H9 (cell line): Measurements from ENCODE around the gene ARHGEF38. TPM values are rescaled to one million over a fixed set of nuclear protein-coding genes. Genes with fewer than 3 reads are reported as not detected.

Source experiments
- DNase-seq: peaks from one replicate; pipeline ENCODE4 v3.0.0-alpha.2; 2017
- H2AFZ ChIP-seq: one replicate; pipeline ENCODE4 v1.6.1; 2013; ENCODE audit warnings: mild to moderate bottlenecking, low read length, control low read depth, moderate library complexity
- H2AK5ac ChIP-seq: 2 replicates; pipeline ENCODE4 v1.6.1; 2013; ENCODE audit warnings: low read length, control low read depth, mixed read lengths; ENCODE audit not compliant: insufficient read length
- H2BK120ac ChIP-seq: one replicate; pipeline ENCODE4 v1.6.1; 2013; ENCODE audit warnings: low read depth, mild to moderate bottlenecking, low read length, control low read depth, inconsistent platforms; ENCODE audit not compliant: poor library complexity, severe bottlenecking
- H2BK12ac ChIP-seq: 2 replicates; pipeline ENCODE4 v1.6.1; 2013; ENCODE audit warnings: low read length, control low read depth, mixed read lengths, low read depth; ENCODE audit not compliant: insufficient read length
- H2BK15ac ChIP-seq: 2 replicates; pipeline ENCODE4 v1.6.1; 2013; ENCODE audit warnings: low read depth, low read length, control low read depth
- H2BK20ac ChIP-seq: one replicate; pipeline ENCODE4 v1.6.1; 2013; ENCODE audit warnings: low read depth, mild to moderate bottlenecking, low read length, control low read depth, inconsistent platforms; ENCODE audit not compliant: poor library complexity, severe bottlenecking
- H2BK5ac ChIP-seq: 2 replicates; pipeline ENCODE4 v1.6.1; 2013; ENCODE audit warnings: low read length, control low read depth, mixed read lengths; ENCODE audit not compliant: insufficient read length
- H3K14ac ChIP-seq: 2 replicates; pipeline ENCODE4 v1.6.1; 2013; ENCODE audit warnings: low read length, control low read depth; ENCODE audit not compliant: insufficient read depth
- H3K18ac ChIP-seq: 2 replicates; pipeline ENCODE4 v1.6.1; 2013; ENCODE audit warnings: low read depth, mild to moderate bottlenecking, mixed read lengths, low read length, control low read depth; ENCODE audit not compliant: insufficient read length
- H3K23ac ChIP-seq: 2 replicates; pipeline ENCODE4 v1.6.1; 2013; ENCODE audit warnings: low read length, control low read depth, mixed read lengths, low read depth; ENCODE audit not compliant: insufficient read length
- H3K23me2 ChIP-seq: 2 replicates; pipeline ENCODE4 v1.6.1; 2013; ENCODE audit warnings: low read depth, mild to moderate bottlenecking, mixed read lengths, low read length, control low read depth; ENCODE audit not compliant: insufficient read length, poor library complexity, severe bottlenecking
- H3K27ac ChIP-seq: 2 replicates; pipeline ENCODE4 v1.5.1; 2013; ENCODE audit warnings: low read length, control low read depth, mixed read lengths, low read depth; ENCODE audit not compliant: insufficient read length
- H3K27me3 ChIP-seq: 2 replicates; pipeline ENCODE4 v1.6.1; 2013; ENCODE audit warnings: low read length, control low read depth, inconsistent platforms; ENCODE audit not compliant: insufficient read depth
- H3K4ac ChIP-seq: 2 replicates; pipeline ENCODE4 v1.6.1; 2013; ENCODE audit warnings: low read depth, mild to moderate bottlenecking, control low read depth, inconsistent platforms, low read length, moderate library complexity
- H3K4me1 ChIP-seq: 2 replicates; pipeline ENCODE4 v1.6.1; 2013; ENCODE audit warnings: low read length, control low read depth, inconsistent platforms; ENCODE audit not compliant: insufficient read depth
- H3K4me2 ChIP-seq: 2 replicates; pipeline ENCODE4 v1.6.1; 2013; ENCODE audit warnings: low read length, control low read depth, mixed read lengths; ENCODE audit not compliant: insufficient read length, insufficient read depth
- H3K56ac ChIP-seq: 2 replicates; pipeline ENCODE4 v1.6.1; 2013; ENCODE audit warnings: low read depth, mild to moderate bottlenecking, mixed read lengths, low read length, control low read depth; ENCODE audit not compliant: insufficient read length
- H3K79me1 ChIP-seq: 2 replicates; pipeline ENCODE4 v1.6.1; 2013; ENCODE audit warnings: low read depth, mild to moderate bottlenecking, moderate library complexity, low read length, control low read depth, inconsistent platforms; ENCODE audit not compliant: insufficient read depth, poor library complexity, severe bottlenecking
- H3K79me2 ChIP-seq: 2 replicates; pipeline ENCODE4 v1.6.1; 2013; ENCODE audit warnings: low read length, control low read depth, inconsistent platforms; ENCODE audit not compliant: insufficient read depth
- H3K9ac ChIP-seq: 2 replicates; pipeline ENCODE4 v1.6.1; 2013; ENCODE audit warnings: low read length, control low read depth, mixed read lengths; ENCODE audit not compliant: insufficient read length; ENCODE audit errors: extremely low read depth
- H3K9me3 ChIP-seq: one replicate; pipeline ENCODE4 v1.6.1; 2013; ENCODE audit warnings: low read depth, low read length, inconsistent platforms; ENCODE audit not compliant: control insufficient read depth
- H3T11ph ChIP-seq: one replicate; pipeline ENCODE4 v1.6.1; 2013; ENCODE audit warnings: mild to moderate bottlenecking, low read length, control low read depth, inconsistent platforms
- H4K20me1 ChIP-seq: one replicate; pipeline ENCODE4 v1.6.1; 2013; ENCODE audit not compliant: control insufficient read depth, insufficient read length, insufficient read depth
- H4K5ac ChIP-seq: 2 replicates; pipeline ENCODE4 v1.6.1; 2013; ENCODE audit warnings: low read depth, mild to moderate bottlenecking, mixed read lengths, low read length, control low read depth; ENCODE audit not compliant: insufficient read length
- H4K8ac ChIP-seq: replicated peaks from 2 replicates; pipeline ENCODE4 v1.6.1; 2013; ENCODE audit warnings: low read length, control low read depth, mixed read lengths, low read depth; ENCODE audit not compliant: insufficient read length
- H4K91ac ChIP-seq: 2 replicates; pipeline ENCODE4 v1.6.1; 2013; ENCODE audit warnings: low read depth, mild to moderate bottlenecking, moderate library complexity, mixed read lengths, low read length, control low read depth; ENCODE audit not compliant: insufficient read length
- H3K27ac Mint-ChIP-seq, 3 experiments: 2 replicates in 2 of 3; 3 replicates in 1 of 3; pipeline ENCODE4 v1.8.0; 2020 to 2021; ENCODE audit warnings: mixed read lengths in 3 of 3, mild to moderate bottlenecking in 1 of 3, moderate library complexity in 1 of 3
- H3K27me3 Mint-ChIP-seq: 2 replicates; pipeline ENCODE4 v1.8.0; 2021; ENCODE audit warnings: low read depth, mild to moderate bottlenecking, moderate library complexity, mixed read lengths
- H3K36me3 Mint-ChIP-seq, 3 experiments: 2 replicates in 2 of 3; 3 replicates in 1 of 3; pipeline ENCODE4 v1.8.0; 2020 to 2021; ENCODE audit warnings: low read depth in 3 of 3, mixed read lengths in 3 of 3; ENCODE audit not compliant: insufficient read depth in 1 of 3
- H3K4me1 Mint-ChIP-seq, 2 experiments: 2 replicates each; pipeline ENCODE4 v1.8.0; 2020; ENCODE audit warnings: mixed read lengths in 2 of 2
- H3K4me3 Mint-ChIP-seq, 2 experiments: 2 replicates in 1 of 2; 3 replicates in 1 of 2; pipeline ENCODE4 v1.8.0; 2020 to 2021; ENCODE audit warnings: mild to moderate bottlenecking in 2 of 2, mixed read lengths in 2 of 2, moderate library complexity in 1 of 2
- H3K9me3 Mint-ChIP-seq, 2 experiments: 2 replicates in 1 of 2; 3 replicates in 1 of 2; pipeline ENCODE4 v1.8.0; 2020; ENCODE audit warnings: mild to moderate bottlenecking in 2 of 2, mixed read lengths in 2 of 2, moderate library complexity in 1 of 2
- CTCF ChIP-seq: fragments of 200-600 bp; sonication (generic); conservative IDR thresholded peaks from 3 replicates; pipeline ENCODE4 v1.8.0; 2021; ENCODE audit warnings: antibody characterized with exemption, mild to moderate bottlenecking
- WGBS: extraction: QIAGEN DNeasy Blood & Tissue Kit; methylation state at CpG from one replicate; pipeline ENCODE4 v1.1.7; 2013; ENCODE audit warnings: missing lambda C conversion rate, low lambda C conversion rate, mixed read lengths; ENCODE audit not compliant: insufficient read length; ENCODE audit errors: extremely low coverage; 5-methylcytosine and 5-hydroxymethylcytosine counted together
- total RNA-seq: library from RNA; stranded (reverse); gene quantifications from 2 replicates; pipeline ENCODE4 v1.2.1, GENCODE V29; 2021

ARHGEF38 gene
- total RNA-seq, 1 experiment from 2014 or later = not detected

DNA sequence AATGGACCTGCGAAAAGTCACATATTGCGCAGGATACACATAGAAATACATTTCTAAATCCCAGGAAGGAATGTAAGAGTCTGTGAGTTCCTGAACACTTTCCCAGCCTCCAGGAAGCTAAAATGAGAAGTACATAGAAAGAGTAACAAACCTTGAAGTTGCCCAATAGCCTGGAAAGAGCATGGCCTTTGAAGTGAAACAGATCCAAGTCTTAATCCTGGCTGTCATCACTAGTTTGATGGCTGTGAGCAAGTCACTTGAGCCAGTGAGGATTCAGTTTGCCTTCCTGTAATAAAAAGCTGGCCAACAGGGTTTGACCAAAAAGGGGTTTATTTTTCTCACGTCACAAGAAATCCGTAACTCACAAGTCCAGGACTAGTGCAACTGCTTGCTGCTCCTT is 69.8 kb downstream of the ARHGEF38 start:
- no peaks in the 10 kb centered on the region for H3K4me1 Mint-ChIP-seq

More for the DNA sequence above, 69.8 kb downstream of the ARHGEF38 start:
- H3K9me3 ChIP-seq = no peaks in the 10 kb centered on the region
- H3K4me2 ChIP-seq = no peak overlapping the region
- H3K56ac ChIP-seq = no peak overlapping the region
- no peaks in the 10 kb centered on the region for H3K27me3 ChIP-seq
- H3K4me3 Mint-ChIP-seq = no peak overlapping the region
- no peaks in the 10 kb centered on the region for H3K4me1 ChIP-seq
- no CpG with 5 or more reads among the region's 4 CpGs for WGBS
- H3K27ac ChIP-seq = no peak overlapping the region
- H3K27ac Mint-ChIP-seq = no peak overlapping the region
- no peak overlapping the region for H3K9ac ChIP-seq
- no peak overlapping the region for H3K18ac ChIP-seq
- no peak for TF ChIP-seq CTCF
- DNase-seq = no peak
- H2BK12ac ChIP-seq = no peak overlapping the region
- H2BK5ac ChIP-seq = no peak overlapping the region
- no peak overlapping the region for H3K23ac ChIP-seq
- no peak overlapping the region for H2AK5ac ChIP-seq
- H3K79me2 ChIP-seq = no peaks in the 10 kb centered on the region
- H2BK120ac ChIP-seq = no peak overlapping the region
- H3K14ac ChIP-seq = no peak overlapping the region
- no peak overlapping the region for H3T11ph ChIP-seq
- H3K79me1 ChIP-seq = no peaks in the 10 kb centered on the region
- no peak overlapping the region for H2BK15ac ChIP-seq
- no peak overlapping the region for H3K4ac ChIP-seq
- H3K9me3 Mint-ChIP-seq = no peaks in the 10 kb centered on the region
- H3K23me2 ChIP-seq = no peaks in the 10 kb centered on the region
- H2BK20ac ChIP-seq = no peak overlapping the region
- no peak overlapping the region for H4K91ac ChIP-seq
- no peak overlapping the region for H4K8ac ChIP-seq
- no peaks in the 10 kb centered on the region; a peak in 1 of 7 replicates for H3K36me3 Mint-ChIP-seq
- peaks cover 20% of the 10 kb centered on the region for H3K27me3 Mint-ChIP-seq
- H4K20me1 ChIP-seq = no peaks in the 10 kb centered on the region
- no peak overlapping the region for H4K5ac ChIP-seq
- no peak overlapping the region for H2AFZ ChIP-seq
